ELR (cell line): ENCODE data around the gene CCDC122.

Source experiments
- DNase-seq: peaks from one replicate; pipeline ENCODE4 v3.0.0-alpha.2; 2015; ENCODE audit warnings: low read depth

The CCDC122 gene

GRCh38 chr13:43878892-43879754 is at the start of gene CCDC122:
TSS of gene CCDC122 (minus strand) at chr13:43879740. CDS start at chr13:43869376, 10,364 bp downstream.
- peak; percentile 90 for DNase-seq

GRCh38 chr13:43924549-43925245 is 45.2 kb upstream of the CCDC122 start:
- DNase-seq = no peak

DNA sequence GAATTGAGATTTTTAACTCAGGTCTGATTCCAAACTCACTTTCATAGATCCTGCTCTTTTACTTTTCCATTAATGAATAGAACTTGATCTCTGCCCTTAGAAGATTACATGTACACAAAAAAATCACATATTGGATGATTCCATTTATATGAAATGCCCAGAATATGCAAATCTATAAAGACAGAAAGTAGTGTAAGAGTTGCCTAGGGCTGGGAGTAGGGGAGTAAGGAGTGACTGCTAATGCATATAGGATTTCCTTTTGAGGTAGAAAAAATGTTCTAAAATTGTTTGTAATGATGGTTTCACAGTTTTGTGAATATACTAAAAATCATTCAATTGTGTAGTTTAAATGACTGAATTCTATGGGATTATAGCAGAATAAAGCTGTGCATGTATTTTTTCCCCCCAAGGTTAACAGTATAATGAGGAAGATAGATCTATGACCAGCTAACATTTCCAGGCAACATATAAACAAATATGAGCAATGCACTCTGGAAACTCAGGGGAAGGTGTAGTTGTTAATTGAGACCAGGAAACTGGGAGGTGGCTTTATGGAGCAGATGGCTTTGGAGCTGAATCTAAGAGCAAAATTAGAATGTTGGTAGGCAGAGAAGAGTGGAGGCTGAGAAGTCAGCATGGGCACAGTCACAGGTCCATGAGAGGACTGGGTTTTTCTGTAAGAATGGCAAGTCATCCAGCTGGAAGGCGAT is 41.6 kb upstream of the CCDC122 start:
- DNase-seq = no peak

DNA sequence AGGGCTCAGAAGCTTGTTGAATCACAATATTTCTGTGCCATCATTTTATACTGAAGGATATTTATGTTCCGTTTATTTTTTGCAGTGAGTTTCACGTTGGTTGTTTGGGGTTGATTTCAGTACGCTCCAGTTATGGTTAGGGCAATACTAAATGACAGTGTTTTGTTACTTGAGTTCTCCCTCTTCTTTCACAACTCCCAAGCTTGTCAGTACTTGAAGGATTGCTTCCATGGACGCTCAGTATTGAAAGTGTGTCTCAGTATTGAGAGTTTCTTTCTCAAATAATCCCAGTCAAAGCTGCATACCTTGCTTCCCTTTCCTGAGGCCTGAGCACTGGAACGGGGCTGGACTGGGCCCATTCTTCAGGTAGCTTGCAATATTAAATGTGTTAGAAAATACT is 39.1 kb upstream of the CCDC122 start:
- DNase-seq = no peak

- no peak for DNase-seq
Observed at GRCh38 chr13:43916828-43917227, 37.3 kb upstream of the CCDC122 start.

DNA sequence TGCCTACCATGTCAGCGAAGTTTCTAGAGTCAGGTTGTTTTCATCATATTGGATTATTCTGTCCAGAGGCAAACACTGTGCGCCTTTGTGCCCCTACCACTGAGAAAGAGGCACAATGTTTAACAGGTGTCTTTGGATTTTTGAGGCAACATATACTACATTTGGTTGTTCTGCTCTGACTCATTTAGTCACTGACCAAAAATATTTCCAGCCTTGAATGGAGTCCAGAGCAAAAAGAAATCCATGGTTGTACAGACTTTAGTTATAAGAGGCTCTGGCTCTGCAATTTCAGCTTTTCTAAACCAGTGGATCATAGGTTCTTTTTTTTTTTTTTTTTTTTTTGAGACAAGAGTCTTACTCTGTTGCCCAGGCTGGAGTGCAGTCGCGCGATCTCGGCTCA is 35.9 kb upstream of the CCDC122 start:
- no peak for DNase-seq

- DNase-seq = no peak
Observed at GRCh38 chr13:43911871-43912270, 32.3 kb upstream of the CCDC122 start.

DNA sequence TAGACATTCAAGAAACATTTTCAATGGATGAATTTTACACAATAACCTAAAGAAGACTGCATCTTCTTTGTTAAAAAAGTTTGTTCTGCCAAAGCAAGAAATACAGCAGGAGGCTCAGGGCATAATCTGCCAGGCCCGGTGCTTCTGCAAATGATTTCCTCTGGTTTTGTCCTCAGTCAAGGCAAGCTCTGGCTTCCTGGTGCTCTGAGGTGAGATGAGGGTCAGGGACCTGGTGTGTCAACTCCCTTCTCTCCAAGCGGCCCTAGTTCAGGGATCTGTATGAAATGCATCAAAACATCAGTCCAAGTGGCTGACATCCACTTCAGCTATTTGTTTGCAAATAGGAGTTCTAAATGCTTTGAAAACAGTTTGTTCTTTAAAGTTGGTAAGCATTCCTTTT is 31.7 kb upstream of the CCDC122 start:
- no peak for DNase-seq

GRCh38 chr13:43910856-43911255 is 31.3 kb upstream of the CCDC122 start:
- DNase-seq = no peak

GRCh38 chr13:43908156-43909126 is 28.9 kb upstream of the CCDC122 start:
- DNase-seq = peak; percentile 83

DNA sequence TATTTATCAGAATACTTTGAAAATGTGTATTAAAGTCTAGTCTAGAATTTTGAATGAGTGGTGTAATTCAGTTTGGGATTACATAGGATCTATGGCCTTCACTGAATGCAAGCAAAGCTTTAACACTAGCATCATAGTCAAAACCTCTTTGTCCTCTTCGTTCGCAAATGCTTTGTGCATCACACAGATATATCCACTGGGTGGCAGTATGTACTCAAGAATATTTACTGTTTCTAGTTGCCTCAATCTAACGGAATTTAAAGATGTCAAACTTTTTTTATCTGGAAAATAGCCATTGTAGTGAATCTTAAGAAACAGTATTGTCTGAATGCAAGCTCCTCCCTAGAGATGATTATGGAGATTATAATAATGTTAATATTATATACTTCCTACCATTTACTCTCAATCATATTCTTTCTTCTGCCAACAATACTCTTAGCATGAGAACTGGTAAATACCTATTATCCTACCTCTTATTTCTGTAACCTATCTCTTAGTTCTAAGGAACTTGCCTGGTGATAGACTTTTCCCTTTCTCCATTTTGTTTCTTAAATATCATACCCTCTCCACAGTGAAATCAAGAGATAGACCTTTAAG is 26.0 kb upstream of the CCDC122 start:
- DNase-seq = peak; percentile 77

GRCh38 chr13:43895940-43896339 is 16.4 kb upstream of the CCDC122 start:
- no peak for DNase-seq

GRCh38 chr13:43894438-43894837 is 14.9 kb upstream of the CCDC122 start:
- peak; percentile 48 for DNase-seq

- DNase-seq = no peak
Observed at GRCh38 chr13:43884222-43884621, 4.7 kb upstream of the CCDC122 start.

GRCh38 chr13:43883631-43884030 is 4.1 kb upstream of the CCDC122 start:
- DNase-seq = no peak

DNA sequence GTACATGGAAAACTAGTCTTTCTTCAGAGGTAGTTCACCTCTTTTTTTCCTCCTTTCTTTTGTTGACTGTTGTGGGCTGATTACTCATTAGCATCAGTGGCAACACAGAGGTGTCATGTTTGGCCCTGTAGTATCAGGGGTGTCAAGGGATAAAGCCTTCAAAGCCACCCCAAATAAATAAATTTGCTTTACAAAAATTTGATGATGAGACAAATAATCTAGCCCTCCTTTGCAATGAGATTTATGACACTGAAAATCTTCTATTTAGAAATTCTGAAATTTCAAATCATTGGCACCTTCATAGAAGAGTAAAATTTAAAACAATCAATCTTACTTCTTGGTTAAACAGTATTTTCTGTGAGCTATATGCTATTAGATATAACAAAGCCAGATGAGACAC is 2.0 kb upstream of the CCDC122 start:
- DNase-seq = no peak

DNA sequence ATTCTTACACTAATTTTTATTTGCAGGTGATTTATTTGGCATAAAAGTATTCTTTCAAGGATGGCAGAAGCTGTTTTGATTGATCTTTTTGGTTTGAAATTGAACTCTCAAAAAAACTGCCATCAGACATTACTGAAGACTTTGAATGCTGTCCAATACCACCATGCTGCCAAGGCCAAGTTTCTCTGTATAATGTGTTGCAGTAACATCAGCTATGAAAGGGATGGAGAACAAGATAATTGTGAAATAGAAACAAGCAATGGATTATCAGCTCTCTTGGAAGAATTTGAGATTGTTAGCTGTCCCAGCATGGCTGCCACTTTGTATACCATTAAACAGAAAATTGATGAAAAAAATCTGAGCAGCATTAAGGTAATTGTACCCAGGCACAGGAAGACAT is 1.4 kb upstream of the CCDC122 start:
- DNase-seq = no peak

DNA sequence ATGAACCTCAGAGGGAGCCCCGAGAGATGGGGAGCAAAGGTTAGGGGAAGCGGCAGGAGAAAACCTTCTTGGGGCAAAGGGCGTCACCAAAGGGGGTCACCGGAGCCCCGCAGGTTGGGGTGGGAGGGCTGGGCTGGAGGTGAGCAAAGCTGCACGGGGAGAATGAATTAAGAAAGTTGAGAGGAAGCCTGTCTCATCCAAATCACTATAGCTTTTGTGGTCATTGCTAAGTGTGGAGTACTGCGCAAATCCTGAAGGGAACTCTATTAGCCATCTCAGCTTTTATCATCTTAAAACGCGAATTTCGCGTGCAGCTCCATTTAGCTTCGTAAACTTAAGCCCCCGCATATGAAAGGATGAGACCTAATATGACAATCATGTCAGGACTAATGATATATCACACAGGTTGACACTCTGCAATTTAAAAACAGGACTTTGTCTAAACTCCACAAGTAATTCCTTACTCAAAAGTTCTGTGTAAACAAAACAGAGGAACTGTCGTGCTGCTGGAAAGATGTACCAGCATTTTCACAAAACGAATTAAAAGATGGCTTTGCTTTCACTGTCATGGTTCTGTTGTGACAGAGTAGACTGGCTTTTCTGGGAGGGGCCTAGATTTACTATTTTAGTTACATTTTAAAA is 795 bp upstream of the CCDC122 start:
- DNase-seq = peak; percentile 13

GRCh38 chr13:43879755-43880181 is 228 bp upstream of the CCDC122 start, which contains the start of gene LACC1:
TSS of gene LACC1 (plus strand) at chr13:43879904. CDS start at chr13:43880986, 1,082 bp downstream.
- DNase-seq = no peak

- no peak for DNase-seq
Observed at GRCh38 chr13:43877766-43878165, 1.8 kb downstream of the CCDC122 start.
